K562 (cell line): ENCODE data around the gene CENPN. TPM values are rescaled to one million over a fixed set of nuclear protein-coding genes. Genes with fewer than 3 reads are reported as not detected.

ENCODE experiments used
- ATAC-seq: fragments of 200-7000 bp; cut with Tn5 transposase; 3 replicates; pipeline ENCODE4 v1.9.1; 2020; ENCODE audit warnings: moderate library complexity
- BruUV-seq: library from RNA; stranded (reverse); fragments of 400-500 nt; replicated peaks from 2 replicates; lab custom pipeline; 2021; lab: Mats Ljungman, UMichigan
- CTCF ChIA-PET: fragments of 300-600 bp; formaldehyde crosslinking; extraction: SDS; loops from one replicate; lab custom pipeline; 2021; ENCODE audit warnings: low intra/inter-chr PET ratio; lab: Yijun Ruan, JAX
- POLR2A ChIA-PET: fragments of 300-600, 350-650 bp; sonication (Branson Sonifier 250); formaldehyde crosslinking; extraction: SDS; loops from one replicate; lab custom pipeline; 2021; ENCODE audit warnings: antibody characterized with exemption, inconsistent platforms; lab: Yijun Ruan, JAX
- DNase-seq, 4 experiments: peaks; one replicate each; pipeline versions ENCODE4 v3.0.0 to v3.0.0-alpha.2; 2011 to 2018; ENCODE audit warnings: low spot score in 3 of 4, mixed read lengths in 3 of 4; ENCODE audit errors: extremely low read depth in 1 of 4
- FAIRE-seq: peaks from 2 replicates; lab custom pipeline; 2011; peaks lifted over from hg19 to GRCh38; lab: Jason Lieb, UNC
- H2AFZ ChIP-seq: 2 replicates; pipeline ENCODE4 v1.6.0; 2011; ENCODE audit warnings: low read depth, low read length, control low read depth, inconsistent platforms
- H3K27ac ChIP-seq: fragments of 200-600 bp; 3 replicates; pipeline ENCODE4 v1.8.0; 2011; ENCODE audit warnings: low read depth, mild to moderate bottlenecking, control low read depth, inconsistent platforms, low read length, moderate library complexity, mixed read lengths; ENCODE audit errors: extremely low read depth
- H3K27me3 ChIP-seq, 2 experiments: fragments of 300-600 bp in 1 of 2; 2 replicates in 1 of 2; 3 replicates in 1 of 2; pipeline versions ENCODE4 v1.6.0 to v1.8.0; 2011; ENCODE audit warnings: inconsistent platforms in 2 of 2, low read length in 2 of 2, mild to moderate bottlenecking in 1 of 2, mixed read lengths in 1 of 2, moderate library complexity in 1 of 2; ENCODE audit not compliant: control insufficient read depth in 2 of 2, insufficient read depth in 2 of 2
- H3K36me3 ChIP-seq: fragments of 300-600 bp; 3 replicates; pipeline ENCODE4 v1.8.0; 2011; ENCODE audit warnings: mild to moderate bottlenecking, low read length, inconsistent platforms; ENCODE audit not compliant: control insufficient read depth, insufficient read depth
- H3K4me1 ChIP-seq, 2 experiments: fragments of 200-600 bp in 1 of 2; replicated peaks in 1 of 2; 2 replicates in 1 of 2; 3 replicates in 1 of 2; pipeline versions ENCODE4 v1.5.1 to v1.8.0; 2011; ENCODE audit warnings: inconsistent platforms in 2 of 2, low read length in 2 of 2, mild to moderate bottlenecking in 1 of 2, mixed read lengths in 1 of 2, moderate library complexity in 1 of 2; ENCODE audit not compliant: control insufficient read depth in 2 of 2, insufficient read depth in 2 of 2
- H3K4me2 ChIP-seq: 2 replicates; pipeline ENCODE4 v1.6.1; 2011; ENCODE audit warnings: low read length, control low read depth, inconsistent platforms, mixed read lengths; ENCODE audit not compliant: insufficient read depth
- H3K4me3 ChIP-seq: fragments of 200-600 bp; sonication (generic), shearing (Covaris generic); 2 replicates; pipeline ENCODE4 v1.5.1; 2016; ENCODE audit warnings: control low read depth, inconsistent platforms
- H3K79me2 ChIP-seq: fragments of 200-600 bp; 3 replicates; pipeline ENCODE4 v1.8.0; 2011; ENCODE audit warnings: low read length, inconsistent platforms; ENCODE audit not compliant: control insufficient read depth, insufficient read depth
- H3K9ac ChIP-seq, 2 experiments: 2 replicates each; pipeline versions ENCODE4 v1.6.0 to v1.6.1; 2011; ENCODE audit warnings: low read depth in 2 of 2, low read length in 2 of 2, control low read depth in 1 of 2, inconsistent platforms in 1 of 2, mild to moderate bottlenecking in 1 of 2, mixed read lengths in 1 of 2; ENCODE audit not compliant: insufficient read depth in 1 of 2
- H3K9me1 ChIP-seq: one replicate; pipeline ENCODE4 v1.6.0; 2011; ENCODE audit warnings: inconsistent platforms, mild to moderate bottlenecking, low read length, moderate library complexity; ENCODE audit not compliant: control insufficient read depth, insufficient read depth
- H3K9me3 ChIP-seq: replicated peaks from 2 replicates; pipeline ENCODE4 v1.5.1; 2011; ENCODE audit warnings: low read depth, low read length, inconsistent platforms; ENCODE audit not compliant: control insufficient read depth, insufficient read depth
- H4K20me1 ChIP-seq: replicated peaks from 2 replicates; pipeline ENCODE4 v1.6.1; 2011; ENCODE audit warnings: low read length, inconsistent platforms, mixed read lengths; ENCODE audit not compliant: control insufficient read depth, insufficient read depth
- ADNP ChIP-seq: fragments of 200-800 bp; sonication (Bioruptor generic); IDR thresholded peaks from 2 replicates; pipeline ENCODE4 v1.6.1; 2016; ENCODE audit warnings: missing genetic modification characterization, missing compliant biosample characterization
- ARID2 ChIP-seq: fragments of 450-650 bp; IDR thresholded peaks from 2 replicates; pipeline ENCODE4 v1.6.1; 2017; ENCODE audit warnings: antibody characterized with exemption, mild to moderate bottlenecking
- BCOR ChIP-seq: fragments of 450-650 bp; IDR thresholded peaks from 2 replicates; pipeline ENCODE4 v1.6.1; 2016
- KDM1A ChIP-seq, 2 experiments: fragments of 450-650 bp; IDR thresholded peaks; 2 replicates each; pipeline ENCODE4 v1.6.1; 2016; ENCODE audit warnings: mild to moderate bottlenecking in 2 of 2
- MYC ChIP-seq, 2 experiments: fragments of 250-450 bp in 1 of 2; sonication (Bioruptor Pico) in 1 of 2; IDR thresholded peaks; 2 replicates each; pipeline versions ENCODE4 v1.5.1 to v1.6.1; 2012 to 2021; ENCODE audit warnings: low read depth in 2 of 2, borderline replicate concordance in 1 of 2, improper control_type of control experiment in 1 of 2, low read length in 1 of 2, mild to moderate bottlenecking in 1 of 2, moderate library complexity in 1 of 2
- POLR2A ChIP-seq: fragments of 450-650 bp; conservative IDR thresholded peaks from 2 replicates; pipeline ENCODE4 v1.6.1; 2016
- RBM25 ChIP-seq: fragments of 200-400 bp; formaldehyde crosslinking; IDR thresholded peaks from 2 replicates; pipeline ENCODE4 v1.6.1; 2018; ENCODE audit warnings: low read length, low read depth, moderate library complexity; ENCODE audit not compliant: severe bottlenecking
- SPI1 ChIP-seq: IDR thresholded peaks from 2 replicates; pipeline ENCODE4 v1.6.1; 2011; ENCODE audit warnings: low read depth, low read length, control low read depth, borderline replicate concordance
- U2AF2 ChIP-seq: fragments of 200-400 bp; formaldehyde crosslinking; optimal IDR thresholded peaks from 2 replicates; pipeline ENCODE3; 2017; ENCODE audit warnings: low read depth, mild to moderate bottlenecking, low read length
- ZNF79 ChIP-seq: fragments of 250-450 bp; sonication (Bioruptor Pico); IDR thresholded peaks from 2 replicates; pipeline ENCODE4 v1.4.0; 2020; ENCODE audit warnings: low read depth, mild to moderate bottlenecking, moderate library complexity
- WGBS: fragments of 100-300 bp; shearing (Covaris generic); methylation state at CpG from one replicate; pipeline ENCODE4 v1.1.6; 2016; ENCODE audit warnings: low coverage, mixed read lengths; ENCODE audit not compliant: insufficient coverage; ENCODE audit errors: missing lambda C conversion rate; 5-methylcytosine and 5-hydroxymethylcytosine counted together
- in situ Hi-C: fragments of 300-500 bp; cut with MboI; formaldehyde crosslinking; loops from 4 replicates; pipeline ENCODE4 v1.15.0; 2018; ENCODE audit warnings: inconsistent platforms, mixed read lengths
- intact Hi-C: fragments of 100-400 bp; cut with micrococcal nuclease; formaldehyde crosslinking; loops from 2 replicates; pipeline ENCODE4 v1.14.2; 2022
- polyA plus RNA-seq, 8 experiments: library from polyadenylated mRNA; depleted of rRNA in 4 of 8; stranded (reverse) in 5 of 8; unstranded in 3 of 8; fragments of >200 nt; fragmentation: Nextera tagmentation in 2 of 8; fragmentation: Illumina TruSeq in 1 of 8; extraction: Ambion mirVana in 2 of 8; extraction: Trizol in 1 of 8; gene quantifications; 2 replicates each; pipeline versions ENCODE4 v1.2.1 to v1.2.3, GENCODE V29; 2011 to 2014; ENCODE audit warnings: inconsistent platforms in 1 of 8, missing spikeins in 1 of 8
- total RNA-seq, 7 experiments: library from RNA; depleted of rRNA in 6 of 7; stranded (reverse); fragments of >200 nt in 6 of 7; fragmentation: Illumina TruSeq in 2 of 7; extraction: Trizol in 2 of 7; gene quantifications; 2 replicates each; pipeline versions ENCODE4 v1.2.1 to v1.2.3, GENCODE V29; 2011 to 2021; ENCODE audit warnings: low replicate concordance in 1 of 7
- TF ChIP-seq, protein P1 (sequence below): fragments of 450-650 bp; formaldehyde crosslinking; IDR thresholded peaks from 2 replicates; pipeline ENCODE4 v1.4.0; 2022; ENCODE audit warnings: missing genetic modification characterization
- TF ChIP-seq, protein P2 (sequence below): fragments of 250-450 bp; sonication (Bioruptor Pico); IDR thresholded peaks from 2 replicates; pipeline ENCODE4 v1.4.0; 2020; ENCODE audit warnings: borderline replicate concordance
- TF ChIP-seq, protein P3 (sequence below): fragments of 450-650 bp; conservative IDR thresholded peaks from 2 replicates; pipeline ENCODE4 v1.6.1; 2016; ENCODE audit warnings: missing genetic modification characterization, low read depth, mild to moderate bottlenecking, control low read depth, missing compliant biosample characterization

Gene CENPN
- total and polyA plus RNA-seq, 9 of the 15 experiments (the other 6 are each of a cell fraction or from before 2014, with no cell fraction given), result 92.3 to 384 (median 140) TPM

DNA sequence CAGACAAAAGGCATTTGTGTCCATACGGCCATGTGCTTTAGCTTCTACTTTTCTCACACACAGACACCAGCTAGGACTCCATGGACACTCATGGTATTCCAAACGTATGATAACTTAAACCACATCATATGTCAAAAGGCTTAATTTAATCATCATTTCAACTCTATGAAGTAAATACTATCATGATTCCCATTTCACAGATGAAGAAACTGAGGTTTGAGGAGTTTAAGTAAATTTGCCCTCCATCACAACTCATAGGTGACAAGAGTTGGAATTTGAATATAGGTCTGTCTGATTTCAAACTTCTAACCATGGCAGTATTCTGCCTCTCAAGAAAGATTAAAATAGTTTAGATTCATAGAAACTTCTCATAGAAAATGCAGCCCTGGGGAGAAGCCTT, 44.1 kb upstream of the CENPN start:
- CTCF ChIA-PET, result no interaction called here
- no peaks in the 10 kb centered on the region for H3K27me3 ChIP-seq
- no peak overlapping the region for H3K4me3 ChIP-seq
- peaks cover 3% of the 10 kb centered on the region; the same call in 1 of the 2 replicates for H3K9me3 ChIP-seq
- DNase-seq, result no peak
- H3K4me1 ChIP-seq, result no peaks in the 10 kb centered on the region
- no peaks in the 10 kb centered on the region for H4K20me1 ChIP-seq
- WGBS, result 26% methylated on average over 2 of the region's 2 CpGs
- H3K79me2 ChIP-seq, result no peaks in the 10 kb centered on the region
- POLR2A ChIA-PET, result no interaction called here
- no peak overlapping the region for H3K9ac ChIP-seq
- H3K27ac ChIP-seq, result no peak overlapping the region
- no TSS peak for BruUV-seq
- FAIRE-seq, result no peak
- intact Hi-C loops (no loop called here), in situ Hi-C loops (no loop called here)
- no peak overlapping the region for H3K4me2 ChIP-seq
- TF ChIP-seq ADNP, result peak; percentile 58
- peak; percentile 52; the same call in 1 of the 2 replicates for TF ChIP-seq BCOR
- TF ChIP-seq ARID2, result no peak
- TF ChIP-seq KDM1A (IDR thresholded peaks at IDR 0.05), result peak; percentile 33 to 39; a peak in 1 of 4 replicates
- TF ChIP-seq MYC (IDR thresholded peaks at IDR 0.05; ENCODE audit: low read depth, low read length), result no peak
- no peak for TF ChIP-seq MYC (CRISPR knock-in tag; IDR thresholded peaks at IDR 0.05; ENCODE audit: borderline replicate concordance, low read depth)
- TF ChIP-seq SPI1, result no peak
- TF ChIP-seq, protein P1, sequence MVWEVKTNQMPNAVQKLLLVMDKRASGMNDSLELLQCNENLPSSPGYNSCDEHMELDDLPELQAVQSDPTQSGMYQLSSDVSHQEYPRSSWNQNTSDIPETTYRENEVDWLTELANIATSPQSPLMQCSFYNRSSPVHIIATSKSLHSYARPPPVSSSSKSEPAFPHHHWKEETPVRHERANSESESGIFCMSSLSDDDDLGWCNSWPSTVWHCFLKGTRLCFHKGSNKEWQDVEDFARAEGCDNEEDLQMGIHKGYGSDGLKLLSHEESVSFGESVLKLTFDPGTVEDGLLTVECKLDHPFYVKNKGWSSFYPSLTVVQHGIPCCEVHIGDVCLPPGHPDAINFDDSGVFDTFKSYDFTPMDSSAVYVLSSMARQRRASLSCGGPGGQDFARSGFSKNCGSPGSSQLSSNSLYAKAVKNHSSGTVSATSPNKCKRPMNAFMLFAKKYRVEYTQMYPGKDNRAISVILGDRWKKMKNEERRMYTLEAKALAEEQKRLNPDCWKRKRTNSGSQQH (CRISPR knock-in tag), result no peak
- TF ChIP-seq POLR2A, result no peak
- no peak for TF ChIP-seq ZNF79
- TF ChIP-seq, protein P2, sequence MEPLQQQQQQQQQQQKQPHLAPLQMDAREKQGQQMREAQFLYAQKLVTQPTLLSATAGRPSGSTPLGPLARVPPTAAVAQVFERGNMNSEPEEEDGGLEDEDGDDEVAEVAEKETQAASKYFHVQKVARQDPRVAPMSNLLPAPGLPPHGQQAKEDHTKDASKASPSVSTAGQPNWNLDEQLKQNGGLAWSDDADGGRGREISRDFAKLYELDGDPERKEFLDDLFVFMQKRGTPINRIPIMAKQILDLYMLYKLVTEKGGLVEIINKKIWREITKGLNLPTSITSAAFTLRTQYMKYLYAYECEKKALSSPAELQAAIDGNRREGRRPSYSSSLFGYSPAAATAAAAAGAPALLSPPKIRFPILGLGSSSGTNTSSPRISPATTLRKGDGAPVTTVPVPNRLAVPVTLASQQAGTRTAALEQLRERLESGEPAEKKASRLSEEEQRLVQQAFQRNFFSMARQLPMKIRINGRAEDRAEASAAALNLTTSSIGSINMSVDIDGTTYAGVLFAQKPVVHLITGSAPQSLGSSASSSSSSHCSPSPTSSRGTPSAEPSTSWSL, result no peak
- TF ChIP-seq, protein P3, sequence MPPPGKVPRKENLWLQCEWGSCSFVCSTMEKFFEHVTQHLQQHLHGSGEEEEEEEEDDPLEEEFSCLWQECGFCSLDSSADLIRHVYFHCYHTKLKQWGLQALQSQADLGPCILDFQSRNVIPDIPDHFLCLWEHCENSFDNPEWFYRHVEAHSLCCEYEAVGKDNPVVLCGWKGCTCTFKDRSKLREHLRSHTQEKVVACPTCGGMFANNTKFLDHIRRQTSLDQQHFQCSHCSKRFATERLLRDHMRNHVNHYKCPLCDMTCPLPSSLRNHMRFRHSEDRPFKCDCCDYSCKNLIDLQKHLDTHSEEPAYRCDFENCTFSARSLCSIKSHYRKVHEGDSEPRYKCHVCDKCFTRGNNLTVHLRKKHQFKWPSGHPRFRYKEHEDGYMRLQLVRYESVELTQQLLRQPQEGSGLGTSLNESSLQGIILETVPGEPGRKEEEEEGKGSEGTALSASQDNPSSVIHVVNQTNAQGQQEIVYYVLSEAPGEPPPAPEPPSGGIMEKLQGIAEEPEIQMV (tag), result no peak
- TF ChIP-seq RBM25, result peak; percentile 93
- no peak for TF ChIP-seq U2AF2
- no peak for ATAC-seq
- H2AFZ ChIP-seq, result no peak overlapping the region
- no peaks in the 10 kb centered on the region for H3K9me1 ChIP-seq
- no peaks in the 10 kb centered on the region for H3K36me3 ChIP-seq
